WTC11 (cell line): ENCODE data around the gene ALDH1A2. TPM values are rescaled to one million over a fixed set of nuclear protein-coding genes. Genes with fewer than 3 reads are reported as not detected.

ENCODE experiments used
- ATAC-seq: fragments of 200-7000 bp; cut with Tn5 transposase; 2 replicates; pipeline ENCODE4 v1.10.0; 2021; ENCODE audit warnings: mild to moderate bottlenecking, moderate library complexity
- CTCF ChIA-PET: fragments of 300-600 bp; sonication (Branson Sonifier 250); formaldehyde crosslinking; loops from one replicate; lab custom pipeline; 2021; ENCODE audit warnings: antibody characterized with exemption; lab: Charles Lee
- POLR2A ChIA-PET: fragments of 350-600 bp; sonication (Branson Sonifier 250); formaldehyde crosslinking; loops from one replicate; lab custom pipeline; 2021; ENCODE audit warnings: antibody characterized with exemption; lab: Charles Lee
- DNase-seq: peaks from one replicate; pipeline ENCODE4 v3.0.0; 2021; ENCODE audit warnings: low spot score
- H3K27ac Mint-ChIP-seq: 2 replicates; pipeline ENCODE4 v1.8.0; 2021; ENCODE audit warnings: mixed read lengths
- H3K27me3 Mint-ChIP-seq: 2 replicates; pipeline ENCODE4 v1.8.0; 2021; ENCODE audit warnings: low read depth, mild to moderate bottlenecking, moderate library complexity, mixed read lengths
- H3K36me3 Mint-ChIP-seq: 2 replicates; pipeline ENCODE4 v1.8.0; 2021; ENCODE audit warnings: mixed read lengths
- H3K4me1 Mint-ChIP-seq: 2 replicates; pipeline ENCODE4 v1.8.0; 2022; ENCODE audit warnings: mixed read lengths
- H3K4me3 Mint-ChIP-seq: 2 replicates; pipeline ENCODE4 v1.8.0; 2021; ENCODE audit warnings: mild to moderate bottlenecking, moderate library complexity, mixed read lengths
- H3K9me3 Mint-ChIP-seq: 2 replicates; pipeline ENCODE4 v1.8.0; 2021; ENCODE audit warnings: mixed read lengths
- CBFB ChIP-seq: sonication (generic); formaldehyde crosslinking; IDR thresholded peaks from 2 replicates; pipeline ENCODE4 v1.8.1; 2022; ENCODE audit warnings: mild to moderate bottlenecking, low read depth, missing genetic modification reagents
- ETV6 ChIP-seq: sonication (generic); formaldehyde crosslinking; IDR thresholded peaks from 2 replicates; pipeline ENCODE4 v1.8.1; 2022; ENCODE audit warnings: mild to moderate bottlenecking, missing genetic modification reagents
- FOXK1 ChIP-seq: sonication (generic); formaldehyde crosslinking; IDR thresholded peaks from 2 replicates; pipeline ENCODE4 v1.8.0; 2022; ENCODE audit warnings: mild to moderate bottlenecking, moderate library complexity, missing genetic modification reagents
- FOXP1 ChIP-seq: sonication (generic); formaldehyde crosslinking; IDR thresholded peaks from 2 replicates; pipeline ENCODE4 v1.8.0; 2022; ENCODE audit warnings: missing genetic modification reagents, mild to moderate bottlenecking, moderate library complexity, borderline replicate concordance
- MXD4 ChIP-seq: fragments of 250-450 bp; sonication (Bioruptor Pico); IDR thresholded peaks from 2 replicates; pipeline ENCODE4 v1.8.0; 2021; ENCODE audit warnings: mild to moderate bottlenecking, moderate library complexity, borderline replicate concordance
- NR3C1 ChIP-seq: sonication (generic); formaldehyde crosslinking; conservative IDR thresholded peaks from 2 replicates; pipeline ENCODE4 v1.8.1; 2023; ENCODE audit warnings: low read depth, mild to moderate bottlenecking, missing genetic modification reagents
- RELA ChIP-seq: sonication (generic); formaldehyde crosslinking; IDR thresholded peaks from 2 replicates; pipeline ENCODE4 v1.8.1; 2022; ENCODE audit warnings: missing genetic modification reagents, mild to moderate bottlenecking, borderline replicate concordance
- TCF7 ChIP-seq: sonication (generic); formaldehyde crosslinking; IDR thresholded peaks from 2 replicates; pipeline ENCODE4 v1.8.0; 2022; ENCODE audit warnings: mild to moderate bottlenecking, low read depth, missing genetic modification reagents, moderate library complexity
- TEAD1 ChIP-seq: sonication (generic); formaldehyde crosslinking; IDR thresholded peaks from 2 replicates; pipeline ENCODE4 v1.8.0; 2022; ENCODE audit warnings: mild to moderate bottlenecking, missing genetic modification reagents
- TEAD4 ChIP-seq: sonication (generic); formaldehyde crosslinking; IDR thresholded peaks from 2 replicates; pipeline ENCODE4 v1.8.0; 2022; ENCODE audit warnings: mild to moderate bottlenecking, missing genetic modification reagents
- ZBTB21 ChIP-seq: sonication (generic); formaldehyde crosslinking; IDR thresholded peaks from 2 replicates; pipeline ENCODE4 v1.8.1; 2023; ENCODE audit warnings: mild to moderate bottlenecking, missing genetic modification reagents, borderline replicate concordance
- ZNF317 ChIP-seq: sonication (generic); formaldehyde crosslinking; IDR thresholded peaks from 2 replicates; pipeline ENCODE4 v1.8.1; 2023; ENCODE audit warnings: low read depth, mild to moderate bottlenecking, moderate library complexity, missing genetic modification reagents, borderline replicate concordance
- total RNA-seq: library from RNA; stranded (reverse); gene quantifications from 3 replicates; pipeline ENCODE4 v1.2.3, GENCODE V29; 2021
- TF ChIP-seq, protein P1 (sequence below): sonication (generic); formaldehyde crosslinking; IDR thresholded peaks from 2 replicates; pipeline ENCODE4 v1.8.1; 2022; ENCODE audit warnings: missing genetic modification reagents, borderline replicate concordance
- TF ChIP-seq, protein P2 (sequence below): sonication (generic); formaldehyde crosslinking; conservative IDR thresholded peaks from 2 replicates; pipeline ENCODE4 v1.8.1; 2023; ENCODE audit warnings: mild to moderate bottlenecking, low read depth, missing genetic modification reagents, moderate library complexity
- TF ChIP-seq, protein P3 (sequence below): sonication (generic); formaldehyde crosslinking; IDR thresholded peaks from 2 replicates; pipeline ENCODE4 v1.8.0; 2022; ENCODE audit warnings: mild to moderate bottlenecking, missing genetic modification reagents
- TF ChIP-seq, protein P4 (sequence below): fragments of 250-450 bp; sonication (Bioruptor Pico); IDR thresholded peaks from 2 replicates; pipeline ENCODE4 v1.9.0; 2021; ENCODE audit warnings: mild to moderate bottlenecking
- TF ChIP-seq, protein P5 (sequence below): fragments of 250-450 bp; sonication (Bioruptor Pico); IDR thresholded peaks from 2 replicates; pipeline ENCODE4 v1.9.0; 2021; ENCODE audit warnings: mild to moderate bottlenecking

The ALDH1A2 gene
- total RNA-seq, 1 experiment from 2014 or later = 1.1 TPM

DNA sequence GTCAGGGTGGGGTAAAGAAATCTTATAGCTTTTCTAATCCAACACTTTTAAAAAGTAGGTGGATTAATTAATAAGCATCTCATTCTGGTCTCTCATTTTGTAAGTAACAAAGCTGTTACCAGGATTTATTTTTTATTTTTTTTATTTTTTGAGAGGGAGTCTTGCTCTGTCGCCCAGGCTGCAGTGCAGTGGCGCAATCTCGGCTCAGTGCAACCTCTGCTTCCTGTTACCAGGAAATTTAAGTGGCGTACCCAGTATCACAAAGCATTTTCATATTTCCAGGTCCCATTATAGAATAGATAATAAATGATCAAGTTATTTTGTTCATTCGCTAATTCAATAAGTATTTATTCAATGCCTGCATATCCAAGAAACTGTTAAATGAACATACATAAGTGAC lies 13.2 kb downstream of the ALDH1A2 start:
- H3K27ac Mint-ChIP-seq = no peak overlapping the region
- CTCF ChIA-PET = interaction anchor here (1.4 to 1.7 kb wide), 3 partner anchors 14 to 301 kb away, joined by 3 to 10 read pairs (median 7); partner anchors contain the start of gene ALDH1A2
- TF ChIP-seq, protein P1, sequence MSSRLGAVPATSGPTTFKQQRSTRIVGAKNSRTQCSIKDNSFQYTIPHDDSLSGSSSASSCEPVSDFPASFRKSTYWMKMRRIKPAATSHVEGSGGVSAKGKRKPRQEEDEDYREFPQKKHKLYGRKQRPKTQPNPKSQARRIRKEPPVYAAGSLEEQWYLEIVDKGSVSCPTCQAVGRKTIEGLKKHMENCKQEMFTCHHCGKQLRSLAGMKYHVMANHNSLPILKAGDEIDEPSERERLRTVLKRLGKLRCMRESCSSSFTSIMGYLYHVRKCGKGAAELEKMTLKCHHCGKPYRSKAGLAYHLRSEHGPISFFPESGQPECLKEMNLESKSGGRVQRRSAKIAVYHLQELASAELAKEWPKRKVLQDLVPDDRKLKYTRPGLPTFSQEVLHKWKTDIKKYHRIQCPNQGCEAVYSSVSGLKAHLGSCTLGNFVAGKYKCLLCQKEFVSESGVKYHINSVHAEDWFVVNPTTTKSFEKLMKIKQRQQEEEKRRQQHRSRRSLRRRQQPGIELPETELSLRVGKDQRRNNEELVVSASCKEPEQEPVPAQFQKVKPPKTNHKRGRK (CRISPR knock-in tag) = no peak
- TF ChIP-seq TCF7 (CRISPR knock-in tag) = no peak
- TF ChIP-seq ZNF317 = no peak
- no peak for TF ChIP-seq TEAD4 (CRISPR knock-in tag)
- TF ChIP-seq, protein P2, sequence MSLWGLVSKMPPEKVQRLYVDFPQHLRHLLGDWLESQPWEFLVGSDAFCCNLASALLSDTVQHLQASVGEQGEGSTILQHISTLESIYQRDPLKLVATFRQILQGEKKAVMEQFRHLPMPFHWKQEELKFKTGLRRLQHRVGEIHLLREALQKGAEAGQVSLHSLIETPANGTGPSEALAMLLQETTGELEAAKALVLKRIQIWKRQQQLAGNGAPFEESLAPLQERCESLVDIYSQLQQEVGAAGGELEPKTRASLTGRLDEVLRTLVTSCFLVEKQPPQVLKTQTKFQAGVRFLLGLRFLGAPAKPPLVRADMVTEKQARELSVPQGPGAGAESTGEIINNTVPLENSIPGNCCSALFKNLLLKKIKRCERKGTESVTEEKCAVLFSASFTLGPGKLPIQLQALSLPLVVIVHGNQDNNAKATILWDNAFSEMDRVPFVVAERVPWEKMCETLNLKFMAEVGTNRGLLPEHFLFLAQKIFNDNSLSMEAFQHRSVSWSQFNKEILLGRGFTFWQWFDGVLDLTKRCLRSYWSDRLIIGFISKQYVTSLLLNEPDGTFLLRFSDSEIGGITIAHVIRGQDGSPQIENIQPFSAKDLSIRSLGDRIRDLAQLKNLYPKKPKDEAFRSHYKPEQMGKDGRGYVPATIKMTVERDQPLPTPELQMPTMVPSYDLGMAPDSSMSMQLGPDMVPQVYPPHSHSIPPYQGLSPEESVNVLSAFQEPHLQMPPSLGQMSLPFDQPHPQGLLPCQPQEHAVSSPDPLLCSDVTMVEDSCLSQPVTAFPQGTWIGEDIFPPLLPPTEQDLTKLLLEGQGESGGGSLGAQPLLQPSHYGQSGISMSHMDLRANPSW (CRISPR knock-in tag) = no peak
- no peak for TF ChIP-seq MXD4 (CRISPR knock-in tag)
- no peak for TF ChIP-seq ZBTB21 (CRISPR knock-in tag)
- TF ChIP-seq FOXK1 (CRISPR knock-in tag) = no peak
- no peak for TF ChIP-seq TEAD1
- no peak for ATAC-seq
- H3K36me3 Mint-ChIP-seq = no peaks in the 10 kb centered on the region
- POLR2A ChIA-PET = no interaction called here
- H3K27me3 Mint-ChIP-seq = peaks cover 98% of the 10 kb centered on the region
- no peak overlapping the region for H3K4me3 Mint-ChIP-seq
- peaks cover 26% of the 10 kb centered on the region for H3K4me1 Mint-ChIP-seq
- no peak for DNase-seq
- no peaks in the 10 kb centered on the region for H3K9me3 Mint-ChIP-seq

DNA sequence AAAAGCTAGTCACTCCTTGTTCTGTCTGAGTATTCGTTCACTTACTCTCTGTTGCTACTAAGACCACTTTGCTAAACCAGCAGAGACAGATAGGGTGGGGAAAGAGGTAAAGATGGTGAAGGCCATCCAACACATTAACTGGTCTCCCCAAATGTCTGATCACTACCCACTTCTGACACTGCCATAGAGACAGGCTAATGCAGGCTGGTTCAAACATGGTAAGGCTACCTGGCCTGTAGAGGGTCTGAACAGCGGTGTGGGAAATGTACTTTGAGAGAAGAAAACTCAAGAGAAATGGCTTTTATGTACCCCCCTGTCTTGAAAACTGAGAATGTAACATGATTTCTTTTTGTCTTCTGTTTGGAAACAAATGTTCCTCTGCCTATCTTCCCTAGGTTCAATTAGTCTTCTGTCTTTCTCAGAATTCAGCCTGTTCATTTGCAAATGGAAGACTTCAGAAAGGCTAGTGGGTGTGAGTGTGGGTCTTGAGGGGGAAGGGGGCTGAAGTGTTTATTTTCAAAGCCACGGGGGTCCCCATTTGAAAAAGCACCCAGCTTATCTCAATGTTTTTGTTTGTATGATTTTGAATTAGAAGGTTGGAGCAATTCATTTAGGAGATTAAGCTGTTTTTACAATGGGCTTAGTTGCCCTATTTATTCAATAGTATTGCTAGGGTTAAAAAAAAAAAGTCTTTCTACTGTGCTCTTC lies 15.8 kb downstream of the ALDH1A2 start:
- Mint-ChIP-seq H3K9me3 (peaks cover 7% of the 10 kb centered on the region; the same call in 1 of the 2 replicates), H3K36me3 (no peaks in the 10 kb centered on the region), H3K27ac (no peak overlapping the region), H3K4me1 (peaks cover 30% of the 10 kb centered on the region), H3K27me3 (peaks cover 99% of the 10 kb centered on the region), H3K4me3 (no peak overlapping the region)
- CTCF ChIA-PET = interaction anchor here (0.8 kb wide), 1 partner anchor 17 kb away, joined by 6 read pairs; the partner anchor contains the start of gene ALDH1A2
- ATAC-seq (peak; percentile 68), DNase-seq (no peak)
- POLR2A ChIA-PET = no interaction called here
- TF ChIP-seq, protein P3, sequence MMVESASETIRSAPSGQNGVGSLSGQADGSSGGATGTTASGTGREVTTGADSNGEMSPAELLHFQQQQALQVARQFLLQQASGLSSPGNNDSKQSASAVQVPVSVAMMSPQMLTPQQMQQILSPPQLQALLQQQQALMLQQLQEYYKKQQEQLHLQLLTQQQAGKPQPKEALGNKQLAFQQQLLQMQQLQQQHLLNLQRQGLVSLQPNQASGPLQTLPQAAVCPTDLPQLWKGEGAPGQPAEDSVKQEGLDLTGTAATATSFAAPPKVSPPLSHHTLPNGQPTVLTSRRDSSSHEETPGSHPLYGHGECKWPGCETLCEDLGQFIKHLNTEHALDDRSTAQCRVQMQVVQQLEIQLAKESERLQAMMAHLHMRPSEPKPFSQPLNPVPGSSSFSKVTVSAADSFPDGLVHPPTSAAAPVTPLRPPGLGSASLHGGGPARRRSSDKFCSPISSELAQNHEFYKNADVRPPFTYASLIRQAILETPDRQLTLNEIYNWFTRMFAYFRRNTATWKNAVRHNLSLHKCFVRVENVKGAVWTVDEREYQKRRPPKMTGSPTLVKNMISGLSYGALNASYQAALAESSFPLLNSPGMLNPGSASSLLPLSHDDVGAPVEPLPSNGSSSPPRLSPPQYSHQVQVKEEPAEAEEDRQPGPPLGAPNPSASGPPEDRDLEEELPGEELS (CRISPR knock-in tag) = no peak
- TF ChIP-seq ZNF317 = 0 out of 2 replicates have a peak, but pooled peaks have one; percentile 36

DNA sequence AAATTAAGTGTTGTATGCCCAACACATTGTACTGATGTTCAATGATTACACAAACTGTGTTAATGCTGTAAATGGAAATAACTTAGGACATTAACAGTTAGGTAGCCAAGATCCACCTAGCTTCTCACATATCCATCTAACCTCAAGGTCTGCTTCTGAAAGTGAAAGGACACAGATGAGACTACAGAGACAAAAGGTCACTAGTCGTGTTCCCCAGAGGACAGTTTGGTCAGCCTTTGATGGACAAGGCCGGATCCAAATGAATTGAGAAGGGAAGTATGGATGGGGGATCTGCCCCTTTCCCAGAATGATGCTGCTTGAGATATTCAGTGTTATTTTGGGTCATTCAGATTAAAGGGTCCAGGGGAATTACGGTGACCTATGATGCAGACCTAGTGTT lies 17.2 kb downstream of the ALDH1A2 start:
- Mint-ChIP-seq H3K4me1 (peaks cover 30% of the 10 kb centered on the region), H3K27ac (no peak overlapping the region), H3K36me3 (no peaks in the 10 kb centered on the region), H3K9me3 (peaks cover 7% of the 10 kb centered on the region; the same call in 1 of the 2 replicates), H3K4me3 (no peak overlapping the region), H3K27me3 (peaks cover 99% of the 10 kb centered on the region)
- no peak for TF ChIP-seq RELA (CRISPR knock-in tag)
- no peak for TF ChIP-seq CBFB (CRISPR knock-in tag)
- TF ChIP-seq, protein P4, sequence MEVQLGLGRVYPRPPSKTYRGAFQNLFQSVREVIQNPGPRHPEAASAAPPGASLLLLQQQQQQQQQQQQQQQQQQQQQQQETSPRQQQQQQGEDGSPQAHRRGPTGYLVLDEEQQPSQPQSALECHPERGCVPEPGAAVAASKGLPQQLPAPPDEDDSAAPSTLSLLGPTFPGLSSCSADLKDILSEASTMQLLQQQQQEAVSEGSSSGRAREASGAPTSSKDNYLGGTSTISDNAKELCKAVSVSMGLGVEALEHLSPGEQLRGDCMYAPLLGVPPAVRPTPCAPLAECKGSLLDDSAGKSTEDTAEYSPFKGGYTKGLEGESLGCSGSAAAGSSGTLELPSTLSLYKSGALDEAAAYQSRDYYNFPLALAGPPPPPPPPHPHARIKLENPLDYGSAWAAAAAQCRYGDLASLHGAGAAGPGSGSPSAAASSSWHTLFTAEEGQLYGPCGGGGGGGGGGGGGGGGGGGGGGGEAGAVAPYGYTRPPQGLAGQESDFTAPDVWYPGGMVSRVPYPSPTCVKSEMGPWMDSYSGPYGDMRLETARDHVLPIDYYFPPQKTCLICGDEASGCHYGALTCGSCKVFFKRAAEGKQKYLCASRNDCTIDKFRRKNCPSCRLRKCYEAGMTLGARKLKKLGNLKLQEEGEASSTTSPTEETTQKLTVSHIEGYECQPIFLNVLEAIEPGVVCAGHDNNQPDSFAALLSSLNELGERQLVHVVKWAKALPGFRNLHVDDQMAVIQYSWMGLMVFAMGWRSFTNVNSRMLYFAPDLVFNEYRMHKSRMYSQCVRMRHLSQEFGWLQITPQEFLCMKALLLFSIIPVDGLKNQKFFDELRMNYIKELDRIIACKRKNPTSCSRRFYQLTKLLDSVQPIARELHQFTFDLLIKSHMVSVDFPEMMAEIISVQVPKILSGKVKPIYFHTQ = no peak
- TF ChIP-seq ETV6 (CRISPR knock-in tag) = no peak
- no peak for TF ChIP-seq NR3C1
- TF ChIP-seq FOXP1 = no peak
- TF ChIP-seq, protein P2 (CRISPR knock-in tag) = no peak
- no peak for TF ChIP-seq ZBTB21 (CRISPR knock-in tag)
- TF ChIP-seq MXD4 (CRISPR knock-in tag) = no peak
- TF ChIP-seq, protein P5, sequence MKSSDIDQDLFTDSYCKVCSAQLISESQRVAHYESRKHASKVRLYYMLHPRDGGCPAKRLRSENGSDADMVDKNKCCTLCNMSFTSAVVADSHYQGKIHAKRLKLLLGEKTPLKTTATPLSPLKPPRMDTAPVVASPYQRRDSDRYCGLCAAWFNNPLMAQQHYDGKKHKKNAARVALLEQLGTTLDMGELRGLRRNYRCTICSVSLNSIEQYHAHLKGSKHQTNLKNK (CRISPR knock-in tag) = no peak
- ATAC-seq = no peak
- ChIA-PET POLR2A (no interaction called here), CTCF (no interaction called here)
- DNase-seq = no peak
